ENCODE results near the gene POLG. TPM values are rescaled to one million over a fixed set of nuclear protein-coding genes. Genes with fewer than 3 reads are reported as not detected.
"Not testable (repeated sequence)": the region's sequence is repeated elsewhere in the genome, so short reads cannot be mapped to it uniquely, and the experiment has no call there.

POLG gene
- total RNA-seq, 1 experiment from 2014 or later: 60.3 TPM

GRCh38 chr15:89278307-89278706 lies 56.3 kb downstream of the POLG start:
- no peak overlapping the region for H3T11ph ChIP-seq (ENCODE audit: low read length)
- no peaks in the 10 kb centered on the region for H3K9me3 Mint-ChIP-seq
- no peak overlapping the region for H3K14ac ChIP-seq (ENCODE audit: insufficient read depth, low read length)
- H3K79me2 ChIP-seq (ENCODE audit: insufficient read depth, low read length): no peaks in the 10 kb centered on the region
- H2BK5ac ChIP-seq (ENCODE audit: insufficient read length, low read length): no peak overlapping the region
- no peaks in the 10 kb centered on the region for H3K9me3 ChIP-seq (ENCODE audit: control insufficient read depth, low read depth, low read length)
- H2BK15ac ChIP-seq (ENCODE audit: low read depth, low read length): no peak overlapping the region
- no peak for DNase-seq
- H3K79me1 ChIP-seq (ENCODE audit: insufficient read depth, low read depth, low read length, poor library complexity, severe bottlenecking): no peaks in the 10 kb centered on the region
- no peak overlapping the region for H4K5ac ChIP-seq (ENCODE audit: insufficient read length, low read depth, low read length)
- no peak overlapping the region for H3K4me2 ChIP-seq (ENCODE audit: insufficient read depth, insufficient read length, low read length)
- H3K23ac ChIP-seq (ENCODE audit: insufficient read length, low read depth, low read length): no peak overlapping the region
- H3K27me3 ChIP-seq (ENCODE audit: insufficient read depth, low read length): no peaks in the 10 kb centered on the region
- H3K4me1 Mint-ChIP-seq: no peaks in the 10 kb centered on the region
- WGBS (ENCODE audit: extremely low coverage, insufficient read length, low lambda C conversion rate): no CpG with 5 or more reads among the region's 1 CpG
- H3K4me3 Mint-ChIP-seq: no peak overlapping the region
- H2AK5ac ChIP-seq (ENCODE audit: insufficient read length, low read length): no peak overlapping the region
- H3K4ac ChIP-seq (ENCODE audit: low read depth, low read length): no peak overlapping the region
- no peak overlapping the region for H4K91ac ChIP-seq (ENCODE audit: insufficient read length, low read depth, low read length)
- H3K36me3 Mint-ChIP-seq (ENCODE audit: insufficient read depth in 1 of 3, low read depth in 3 of 3): peaks cover 20 to 72% (median 57%) of the 10 kb centered on the region in 3 experiments; a peak in 6 of 7 replicates
- H3K18ac ChIP-seq (ENCODE audit: insufficient read length, low read depth, low read length): no peak overlapping the region
- H3K4me1 ChIP-seq (ENCODE audit: insufficient read depth, low read length): no peaks in the 10 kb centered on the region
- H3K9ac ChIP-seq (ENCODE audit: extremely low read depth, insufficient read length, low read length): no peak overlapping the region
- H3K56ac ChIP-seq (ENCODE audit: insufficient read length, low read depth, low read length): no peak overlapping the region
- H2BK12ac ChIP-seq (ENCODE audit: insufficient read length, low read depth, low read length): no peak overlapping the region
- no peak overlapping the region for H2BK20ac ChIP-seq (ENCODE audit: low read depth, low read length, poor library complexity, severe bottlenecking)
- no peak overlapping the region for H3K27ac ChIP-seq (ENCODE audit: insufficient read length, low read depth, low read length)
- H4K20me1 ChIP-seq (ENCODE audit: control insufficient read depth, insufficient read depth, insufficient read length): no peaks in the 10 kb centered on the region
- H3K23me2 ChIP-seq (ENCODE audit: insufficient read length, low read depth, low read length, poor library complexity, severe bottlenecking): no peaks in the 10 kb centered on the region
- H3K27me3 Mint-ChIP-seq (ENCODE audit: low read depth): no peaks in the 10 kb centered on the region
- no peak for TF ChIP-seq CTCF (conservative IDR thresholded peaks at IDR 0.05)
- H2AFZ ChIP-seq (ENCODE audit: low read length): no peak overlapping the region
- H3K27ac Mint-ChIP-seq: no peak overlapping the region
- no peak overlapping the region for H4K8ac ChIP-seq (replicated peaks; ENCODE audit: insufficient read length, low read depth, low read length)
- no peak overlapping the region for H2BK120ac ChIP-seq (ENCODE audit: low read depth, low read length, poor library complexity, severe bottlenecking)

GRCh38 chr15:89277281-89277680 lies 57.3 kb downstream of the POLG start:
- not testable (repeated sequence) for H3K4ac ChIP-seq (ENCODE audit: low read depth, low read length); H3K4me3 Mint-ChIP-seq; H3K79me2 ChIP-seq (ENCODE audit: insufficient read depth, low read length); H3K14ac ChIP-seq (ENCODE audit: insufficient read depth, low read length); H3K27me3 ChIP-seq (ENCODE audit: insufficient read depth, low read length); H2BK12ac ChIP-seq (ENCODE audit: insufficient read length, low read depth, low read length); H4K8ac ChIP-seq (replicated peaks; ENCODE audit: insufficient read length, low read depth, low read length); H2AK5ac ChIP-seq (ENCODE audit: insufficient read length, low read length); H3K4me1 ChIP-seq (ENCODE audit: insufficient read depth, low read length); H3K9me3 ChIP-seq (ENCODE audit: control insufficient read depth, low read depth, low read length); H3K56ac ChIP-seq (ENCODE audit: insufficient read length, low read depth, low read length); H3K4me1 Mint-ChIP-seq; H3K27ac Mint-ChIP-seq; H3K27me3 Mint-ChIP-seq (ENCODE audit: low read depth); H2BK120ac ChIP-seq (ENCODE audit: low read depth, low read length, poor library complexity, severe bottlenecking); H3K9me3 Mint-ChIP-seq; H3K23ac ChIP-seq (ENCODE audit: insufficient read length, low read depth, low read length); H2BK15ac ChIP-seq (ENCODE audit: low read depth, low read length); H3K23me2 ChIP-seq (ENCODE audit: insufficient read length, low read depth, low read length, poor library complexity, severe bottlenecking); H3T11ph ChIP-seq (ENCODE audit: low read length); H4K5ac ChIP-seq (ENCODE audit: insufficient read length, low read depth, low read length); H3K9ac ChIP-seq (ENCODE audit: extremely low read depth, insufficient read length, low read length); H3K4me2 ChIP-seq (ENCODE audit: insufficient read depth, insufficient read length, low read length); H2BK20ac ChIP-seq (ENCODE audit: low read depth, low read length, poor library complexity, severe bottlenecking); H4K20me1 ChIP-seq (ENCODE audit: control insufficient read depth, insufficient read depth, insufficient read length); H4K91ac ChIP-seq (ENCODE audit: insufficient read length, low read depth, low read length); H3K27ac ChIP-seq (ENCODE audit: insufficient read length, low read depth, low read length); H3K79me1 ChIP-seq (ENCODE audit: insufficient read depth, low read depth, low read length, poor library complexity, severe bottlenecking); H2BK5ac ChIP-seq (ENCODE audit: insufficient read length, low read length); H3K18ac ChIP-seq (ENCODE audit: insufficient read length, low read depth, low read length); H2AFZ ChIP-seq (ENCODE audit: low read length); DNase-seq
- peaks cover 12 to 62% (median 50%) of the 10 kb centered on the region in 3 experiments; a peak in 6 of 7 replicates for H3K36me3 Mint-ChIP-seq (ENCODE audit: insufficient read depth in 1 of 3, low read depth in 3 of 3)
- WGBS (ENCODE audit: extremely low coverage, insufficient read length, low lambda C conversion rate): no CpG with 5 or more reads among the region's 4 CpGs
